Measurements from ENCODE around the gene EAF1.
"Not testable (repeated sequence)": the region's sequence is repeated elsewhere in the genome, so short reads cannot be mapped to it uniquely, and the experiment has no call there.

The EAF1 gene

GRCh38 chr3:15387735-15388134 lies 39.7 kb upstream of the EAF1 start:
- Histone ChIP-seq H3K9ac (ENCODE audit: low read depth, low read length) (no peak overlapping the region), H3K36me3 (ENCODE audit: control insufficient read depth, insufficient read depth, low read length) (no peaks in the 10 kb centered on the region), H3K27ac (ENCODE audit: low read depth, low read length) (no peak overlapping the region), H3K4me1 (ENCODE audit: control insufficient read depth, insufficient read depth, low read length) (no peaks in the 10 kb centered on the region), H3K27me3 (ENCODE audit: control insufficient read depth, insufficient read depth, low read length) (no peaks in the 10 kb centered on the region), H3K4me3 (ENCODE audit: low read depth, low read length) (no peak overlapping the region), H3K9me3 (ENCODE audit: control insufficient read depth, insufficient read depth, low read length) (peaks cover 4% of the 10 kb centered on the region; the same call in 1 of the 2 replicates)

- H3K9me3 ChIP-seq (ENCODE audit: control insufficient read depth, insufficient read depth, low read length); H3K27ac ChIP-seq (ENCODE audit: low read depth, low read length); H3K9ac ChIP-seq (ENCODE audit: low read depth, low read length); H3K4me1 ChIP-seq (ENCODE audit: control insufficient read depth, insufficient read depth, low read length); H3K36me3 ChIP-seq (ENCODE audit: control insufficient read depth, insufficient read depth, low read length); H3K4me3 ChIP-seq (ENCODE audit: low read depth, low read length); H3K27me3 ChIP-seq (ENCODE audit: control insufficient read depth, insufficient read depth, low read length): not testable (repeated sequence)
These were observed 39.1 kb upstream of the EAF1 start for GRCh38 chr3:15388335-15388734.

GRCh38 chr3:15390460-15390859 lies 36.9 kb upstream of the EAF1 start:
- no peaks in the 10 kb centered on the region for H3K27me3 ChIP-seq (ENCODE audit: control insufficient read depth, insufficient read depth, low read length)
- H3K4me3 ChIP-seq (ENCODE audit: low read depth, low read length) = no peak overlapping the region
- no peaks in the 10 kb centered on the region for H3K4me1 ChIP-seq (ENCODE audit: control insufficient read depth, insufficient read depth, low read length)
- H3K27ac ChIP-seq (ENCODE audit: low read depth, low read length) = no peak overlapping the region
- no peaks in the 10 kb centered on the region for H3K36me3 ChIP-seq (ENCODE audit: control insufficient read depth, insufficient read depth, low read length)
- peaks cover 4% of the 10 kb centered on the region; the same call in 1 of the 2 replicates for H3K9me3 ChIP-seq (ENCODE audit: control insufficient read depth, insufficient read depth, low read length)
- no peak overlapping the region for H3K9ac ChIP-seq (ENCODE audit: low read depth, low read length)

GRCh38 chr3:15391007-15391406 lies 36.4 kb upstream of the EAF1 start:
- Histone ChIP-seq H3K9me3 (ENCODE audit: control insufficient read depth, insufficient read depth, low read length) (peaks cover 4% of the 10 kb centered on the region; the same call in 1 of the 2 replicates), H3K36me3 (ENCODE audit: control insufficient read depth, insufficient read depth, low read length) (no peaks in the 10 kb centered on the region), H3K9ac (ENCODE audit: low read depth, low read length) (no peak overlapping the region), H3K27ac (ENCODE audit: low read depth, low read length) (no peak overlapping the region), H3K4me3 (ENCODE audit: low read depth, low read length) (no peak overlapping the region), H3K27me3 (ENCODE audit: control insufficient read depth, insufficient read depth, low read length) (no peaks in the 10 kb centered on the region), H3K4me1 (ENCODE audit: control insufficient read depth, insufficient read depth, low read length) (no peaks in the 10 kb centered on the region)

- not testable (repeated sequence) for H3K36me3 ChIP-seq (ENCODE audit: control insufficient read depth, insufficient read depth, low read length); H3K9ac ChIP-seq (ENCODE audit: low read depth, low read length); H3K4me1 ChIP-seq (ENCODE audit: control insufficient read depth, insufficient read depth, low read length); H3K4me3 ChIP-seq (ENCODE audit: low read depth, low read length); H3K27me3 ChIP-seq (ENCODE audit: control insufficient read depth, insufficient read depth, low read length); H3K9me3 ChIP-seq (ENCODE audit: control insufficient read depth, insufficient read depth, low read length); H3K27ac ChIP-seq (ENCODE audit: low read depth, low read length)
These were observed 34.1 kb upstream of the EAF1 start for GRCh38 chr3:15393252-15393651.

- not testable (repeated sequence) for H3K27ac ChIP-seq (ENCODE audit: low read depth, low read length); H3K27me3 ChIP-seq (ENCODE audit: control insufficient read depth, insufficient read depth, low read length); H3K9ac ChIP-seq (ENCODE audit: low read depth, low read length); H3K9me3 ChIP-seq (ENCODE audit: control insufficient read depth, insufficient read depth, low read length); H3K4me1 ChIP-seq (ENCODE audit: control insufficient read depth, insufficient read depth, low read length); H3K4me3 ChIP-seq (ENCODE audit: low read depth, low read length); H3K36me3 ChIP-seq (ENCODE audit: control insufficient read depth, insufficient read depth, low read length)
These were observed 28.7 kb upstream of the EAF1 start for GRCh38 chr3:15398731-15399133.

GRCh38 chr3:15399970-15400369 lies 27.4 kb upstream of the EAF1 start:
- Histone ChIP-seq H3K4me3 (ENCODE audit: low read depth, low read length) (no peak overlapping the region), H3K9me3 (ENCODE audit: control insufficient read depth, insufficient read depth, low read length) (peaks cover 9% of the 10 kb centered on the region), H3K4me1 (ENCODE audit: control insufficient read depth, insufficient read depth, low read length) (no peaks in the 10 kb centered on the region), H3K27ac (ENCODE audit: low read depth, low read length) (no peak overlapping the region), H3K9ac (ENCODE audit: low read depth, low read length) (no peak overlapping the region), H3K36me3 (ENCODE audit: control insufficient read depth, insufficient read depth, low read length) (no peaks in the 10 kb centered on the region), H3K27me3 (ENCODE audit: control insufficient read depth, insufficient read depth, low read length) (no peaks in the 10 kb centered on the region)

GRCh38 chr3:15401936-15402335 lies 25.5 kb upstream of the EAF1 start:
- peaks cover 9% of the 10 kb centered on the region for H3K9me3 ChIP-seq (ENCODE audit: control insufficient read depth, insufficient read depth, low read length)
- H3K27me3 ChIP-seq (ENCODE audit: control insufficient read depth, insufficient read depth, low read length) = no peaks in the 10 kb centered on the region
- H3K4me1 ChIP-seq (ENCODE audit: control insufficient read depth, insufficient read depth, low read length) = no peaks in the 10 kb centered on the region
- H3K4me3 ChIP-seq (ENCODE audit: low read depth, low read length) = no peak overlapping the region
- H3K27ac ChIP-seq (ENCODE audit: low read depth, low read length) = no peak overlapping the region
- H3K36me3 ChIP-seq (ENCODE audit: control insufficient read depth, insufficient read depth, low read length) = no peaks in the 10 kb centered on the region
- H3K9ac ChIP-seq (ENCODE audit: low read depth, low read length) = no peak overlapping the region

- Histone ChIP-seq H3K9me3 (ENCODE audit: control insufficient read depth, insufficient read depth, low read length) (no peaks in the 10 kb centered on the region), H3K36me3 (ENCODE audit: control insufficient read depth, insufficient read depth, low read length) (no peaks in the 10 kb centered on the region), H3K9ac (ENCODE audit: low read depth, low read length) (no peak overlapping the region), H3K27me3 (ENCODE audit: control insufficient read depth, insufficient read depth, low read length) (no peaks in the 10 kb centered on the region), H3K4me3 (ENCODE audit: low read depth, low read length) (no peak overlapping the region), H3K27ac (ENCODE audit: low read depth, low read length) (no peak overlapping the region), H3K4me1 (ENCODE audit: control insufficient read depth, insufficient read depth, low read length) (no peaks in the 10 kb centered on the region)
These were observed 23.9 kb upstream of the EAF1 start for GRCh38 chr3:15403495-15403894.

- no peaks in the 10 kb centered on the region for H3K27me3 ChIP-seq (ENCODE audit: control insufficient read depth, insufficient read depth, low read length)
- no peak overlapping the region for H3K27ac ChIP-seq (ENCODE audit: low read depth, low read length)
- H3K4me1 ChIP-seq (ENCODE audit: control insufficient read depth, insufficient read depth, low read length) = no peaks in the 10 kb centered on the region
- H3K36me3 ChIP-seq (ENCODE audit: control insufficient read depth, insufficient read depth, low read length) = peaks cover 2% of the 10 kb centered on the region; the same call in 1 of the 2 replicates
- H3K4me3 ChIP-seq (ENCODE audit: low read depth, low read length) = no peak overlapping the region
- no peak overlapping the region for H3K9ac ChIP-seq (ENCODE audit: low read depth, low read length)
- H3K9me3 ChIP-seq (ENCODE audit: control insufficient read depth, insufficient read depth, low read length) = no peaks in the 10 kb centered on the region
These were observed 23.4 kb upstream of the EAF1 start for GRCh38 chr3:15403965-15404364.

GRCh38 chr3:15404767-15405166 lies 22.6 kb upstream of the EAF1 start:
- H3K4me3 ChIP-seq (ENCODE audit: low read depth, low read length) = no peak overlapping the region
- H3K27me3 ChIP-seq (ENCODE audit: control insufficient read depth, insufficient read depth, low read length) = no peaks in the 10 kb centered on the region
- peaks cover 10% of the 10 kb centered on the region; the same call in 1 of the 2 replicates for H3K36me3 ChIP-seq (ENCODE audit: control insufficient read depth, insufficient read depth, low read length)
- no peaks in the 10 kb centered on the region for H3K9me3 ChIP-seq (ENCODE audit: control insufficient read depth, insufficient read depth, low read length)
- H3K4me1 ChIP-seq (ENCODE audit: control insufficient read depth, insufficient read depth, low read length) = no peaks in the 10 kb centered on the region
- no peak overlapping the region for H3K9ac ChIP-seq (ENCODE audit: low read depth, low read length)
- H3K27ac ChIP-seq (ENCODE audit: low read depth, low read length) = no peak overlapping the region

GRCh38 chr3:15405448-15406050 lies 21.8 kb upstream of the EAF1 start:
- Histone ChIP-seq H3K4me3 (ENCODE audit: low read depth, low read length) (no peak overlapping the region), H3K9ac (ENCODE audit: low read depth, low read length) (no peak overlapping the region), H3K27me3 (ENCODE audit: control insufficient read depth, insufficient read depth, low read length) (no peaks in the 10 kb centered on the region), H3K36me3 (ENCODE audit: control insufficient read depth, insufficient read depth, low read length) (peaks cover 16% of the 10 kb centered on the region), H3K4me1 (ENCODE audit: control insufficient read depth, insufficient read depth, low read length) (no peaks in the 10 kb centered on the region), H3K9me3 (ENCODE audit: control insufficient read depth, insufficient read depth, low read length) (no peaks in the 10 kb centered on the region), H3K27ac (ENCODE audit: low read depth, low read length) (no peak overlapping the region)
